Osteoblast (primary cell): ENCODE results near the gene AZIN2. TPM values are rescaled to one million over a fixed set of nuclear protein-coding genes. Genes with fewer than 3 reads are reported as not detected.
A peak's percentile ranks its signal among the peaks of the same experiment; 100 is the strongest.
"Not testable (repeated sequence)": the region's sequence is repeated elsewhere in the genome, so short reads cannot be mapped to it uniquely, and the experiment has no call there.

Experiments used
- DNase-seq: peaks from one replicate; pipeline ENCODE4 v3.0.0; 2011; ENCODE audit warnings: low spot score, mixed read lengths; ENCODE audit not compliant: insufficient read length; ENCODE audit errors: missing footprints
- H2AFZ ChIP-seq: 2 replicates; pipeline ENCODE4 v1.6.0; 2011; ENCODE audit warnings: mild to moderate bottlenecking, low read length
- H3K27ac ChIP-seq: 2 replicates; pipeline ENCODE4 v1.5.1; 2011; ENCODE audit warnings: mild to moderate bottlenecking, low read depth, low read length, moderate library complexity
- H3K27me3 ChIP-seq: 2 replicates; pipeline ENCODE4 v1.6.0; 2012; ENCODE audit warnings: mild to moderate bottlenecking, control low read depth, inconsistent platforms, low read length, moderate library complexity; ENCODE audit not compliant: insufficient read depth
- H3K36me3 ChIP-seq: 2 replicates; pipeline ENCODE4 v1.5.1; 2011; ENCODE audit warnings: mild to moderate bottlenecking, low read length, control low read depth, moderate library complexity; ENCODE audit not compliant: insufficient read depth
- H3K4me1 ChIP-seq: 2 replicates; pipeline ENCODE4 v1.5.1; 2011; ENCODE audit warnings: mild to moderate bottlenecking, low read length, control low read depth, moderate library complexity; ENCODE audit not compliant: insufficient read depth
- H3K4me2 ChIP-seq: 2 replicates; pipeline ENCODE4 v1.6.0; 2011; ENCODE audit warnings: mild to moderate bottlenecking, low read length; ENCODE audit not compliant: insufficient read depth
- H3K4me3 ChIP-seq: fragments of 200-600 bp; sonication (generic); 3 replicates; pipeline ENCODE4 v1.5.1; 2012; ENCODE audit warnings: mild to moderate bottlenecking, low read length, inconsistent platforms; ENCODE audit not compliant: insufficient read depth
- H3K79me2 ChIP-seq: 2 replicates; pipeline ENCODE4 v1.6.0; 2012; ENCODE audit warnings: mild to moderate bottlenecking, low read length, control low read depth, inconsistent platforms; ENCODE audit not compliant: insufficient read depth
- H3K9me3 ChIP-seq: 2 replicates; pipeline ENCODE4 v1.5.1; 2011; ENCODE audit warnings: low read depth, low read length, control low read depth
- H4K20me1 ChIP-seq: 2 replicates; pipeline ENCODE4 v1.6.0; 2012; ENCODE audit warnings: mild to moderate bottlenecking, low read length, control low read depth; ENCODE audit not compliant: insufficient read depth
- CTCF ChIP-seq: IDR thresholded peaks from 2 replicates; pipeline ENCODE4 v1.5.1; 2011; ENCODE audit warnings: mild to moderate bottlenecking, low read depth, low read length, moderate library complexity; ENCODE audit errors: extremely low read depth
- total RNA-seq: library from RNA; depleted of rRNA; stranded (reverse); fragments of >200 nt; gene quantifications from 2 replicates; pipeline ENCODE4 v1.2.3, GENCODE V29; 2012

AZIN2 gene
- total RNA-seq, 1 donor = 18.8 TPM

GRCh38 chr1:33099290-33100118 is 18.6 kb downstream of the AZIN2 start:
- H3K27me3 ChIP-seq = no peaks in the 10 kb centered on the region
- no peaks in the 10 kb centered on the region for H3K36me3 ChIP-seq
- peak; percentile 74 for TF ChIP-seq CTCF
- H2AFZ ChIP-seq = no peak overlapping the region
- H3K27ac ChIP-seq = peak overlapping the region; percentile 82
- no peak overlapping the region for H3K4me3 ChIP-seq
- no peaks in the 10 kb centered on the region for H4K20me1 ChIP-seq
- no peaks in the 10 kb centered on the region for H3K9me3 ChIP-seq
- peak overlapping the region; percentile 59 for H3K4me2 ChIP-seq
- H3K79me2 ChIP-seq = no peaks in the 10 kb centered on the region
- H3K4me1 ChIP-seq = peaks cover 49% of the 10 kb centered on the region
- peak; percentile 95 for DNase-seq

- not testable (repeated sequence) for H2AFZ ChIP-seq, H4K20me1 ChIP-seq, H3K36me3 ChIP-seq, H3K4me3 ChIP-seq, H3K27me3 ChIP-seq, H3K79me2 ChIP-seq, DNase-seq, H3K9me3 ChIP-seq
- Histone ChIP-seq H3K4me2 (peak overlapping the region; percentile 59), H3K27ac (peak overlapping the region; percentile 82), H3K4me1 (peaks cover 48% of the 10 kb centered on the region)
Observed at GRCh38 chr1:33100119-33100415, 19.1 kb downstream of the AZIN2 start.

GRCh38 chr1:33110477-33110876 is 29.5 kb downstream of the AZIN2 start:
- Histone ChIP-seq H3K4me3 (no peak overlapping the region), H2AFZ (no peak overlapping the region), H3K27ac (no peak overlapping the region), H3K9me3 (no peaks in the 10 kb centered on the region), H3K27me3 (no peaks in the 10 kb centered on the region), H3K79me2 (no peaks in the 10 kb centered on the region), H4K20me1 (no peaks in the 10 kb centered on the region), H3K4me1 (no peaks in the 10 kb centered on the region), H3K36me3 (no peaks in the 10 kb centered on the region), H3K4me2 (no peak overlapping the region)
- TF ChIP-seq CTCF = no peak
- no peak for DNase-seq

GRCh38 chr1:33111965-33112364 is 31.0 kb downstream of the AZIN2 start:
- Histone ChIP-seq H3K36me3 (no peaks in the 10 kb centered on the region), H3K9me3 (no peaks in the 10 kb centered on the region), H3K79me2 (no peaks in the 10 kb centered on the region), H4K20me1 (no peaks in the 10 kb centered on the region), H3K4me1 (no peaks in the 10 kb centered on the region), H3K27ac (no peak overlapping the region), H2AFZ (no peak overlapping the region), H3K27me3 (no peaks in the 10 kb centered on the region), H3K4me2 (no peak overlapping the region), H3K4me3 (no peak overlapping the region)
- TF ChIP-seq CTCF = peak; percentile 56
- peak; percentile 58 for DNase-seq
